GM19023 (cell line): ENCODE data around the gene ATE1.
"Not testable (repeated sequence)": the region's sequence is repeated elsewhere in the genome, so short reads cannot be mapped to it uniquely, and the experiment has no call there.

Experiments
- ATAC-seq: cut with Tn5 transposase; IDR thresholded peaks from one replicate; pipeline ENCODE4 v1.9.1; 2021; ENCODE audit warnings: mild to moderate bottlenecking, moderate library complexity; ENCODE audit not compliant: unreplicated experiment

Gene ATE1

GRCh38 chr10:121930268-121931085, 2.6 kb upstream of the ATE1 start:
- ATAC-seq, result not testable (repeated sequence)

- ATAC-seq, result not testable (repeated sequence)
Measured at GRCh38 chr10:121929585-121930267, 1.9 kb upstream of the ATE1 start.

DNA sequence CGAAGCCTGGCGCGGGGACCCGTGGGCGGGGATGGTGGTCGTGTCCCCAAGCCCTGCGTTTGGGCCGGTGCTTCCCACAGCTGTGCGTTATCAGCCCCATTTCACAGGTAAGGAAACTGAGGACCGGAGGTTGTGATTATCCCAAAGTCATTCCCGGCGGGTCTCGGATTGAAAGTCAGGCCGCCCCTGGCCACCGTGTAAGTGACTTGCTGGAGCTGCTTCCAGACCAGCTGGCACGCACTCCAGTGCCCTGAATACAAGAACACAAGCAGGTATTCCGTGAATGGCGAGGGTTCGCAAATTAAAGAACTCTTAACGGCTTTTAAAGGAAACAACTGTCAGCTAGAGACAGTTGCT, 675 bp upstream of the ATE1 start:
- no peak for ATAC-seq

DNA sequence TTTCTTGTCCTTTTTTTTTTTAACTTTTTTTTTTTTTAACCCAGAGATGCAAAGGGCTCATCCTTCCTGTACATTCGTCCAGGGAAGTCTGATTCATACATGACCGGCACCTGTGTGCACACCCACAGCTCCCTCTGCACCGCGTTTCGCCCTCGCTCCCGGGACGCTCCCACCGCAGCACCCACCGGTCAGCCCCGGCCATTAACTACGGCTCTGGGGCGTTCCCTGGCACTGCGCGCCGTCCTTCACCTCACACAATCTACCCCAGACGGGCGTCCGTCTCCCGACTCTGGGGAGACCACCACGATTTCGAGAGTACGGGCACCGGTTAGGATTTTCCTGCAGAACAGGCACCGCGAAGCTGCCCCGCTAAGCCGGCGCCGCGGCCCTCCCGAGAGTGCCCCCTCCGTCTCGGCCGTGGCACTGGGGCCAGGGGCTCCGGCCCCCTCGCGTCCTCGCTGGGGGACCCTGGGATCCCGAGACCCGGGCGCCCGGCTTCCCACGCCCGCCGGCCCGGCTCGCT, 452 bp downstream of the ATE1 start:
- peak; percentile 38 for ATAC-seq

DNA sequence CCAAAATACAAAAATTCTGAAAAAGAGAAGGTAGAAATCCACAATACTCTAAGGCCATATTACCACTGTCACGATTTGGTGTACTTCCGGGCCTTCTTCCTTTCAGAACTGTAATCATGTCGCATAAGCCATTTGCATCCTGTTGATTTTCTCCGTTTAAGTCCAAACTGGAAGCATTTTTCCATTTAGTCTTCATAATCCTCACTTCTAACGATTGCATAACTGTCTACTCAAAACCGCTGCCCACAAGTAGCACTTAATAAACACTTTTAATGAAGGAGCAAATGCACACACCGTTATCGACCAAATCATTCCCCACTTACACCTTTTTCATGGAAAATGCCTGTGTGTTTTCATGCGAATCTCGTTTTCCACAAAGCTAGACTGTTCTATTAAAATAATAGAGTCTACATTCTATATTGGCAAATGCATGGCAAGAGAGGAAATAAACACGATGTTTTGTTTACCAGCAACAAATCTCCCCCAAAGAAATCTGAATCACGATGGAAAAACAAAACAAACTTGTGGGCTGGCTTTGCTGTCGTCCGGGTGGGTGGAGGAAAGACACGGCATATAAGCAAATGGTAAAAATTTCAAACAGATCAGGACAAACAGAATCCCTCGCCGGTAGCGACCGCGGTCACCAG, 1.0 kb downstream of the ATE1 start:
- peak; percentile 11 for ATAC-seq

DNA sequence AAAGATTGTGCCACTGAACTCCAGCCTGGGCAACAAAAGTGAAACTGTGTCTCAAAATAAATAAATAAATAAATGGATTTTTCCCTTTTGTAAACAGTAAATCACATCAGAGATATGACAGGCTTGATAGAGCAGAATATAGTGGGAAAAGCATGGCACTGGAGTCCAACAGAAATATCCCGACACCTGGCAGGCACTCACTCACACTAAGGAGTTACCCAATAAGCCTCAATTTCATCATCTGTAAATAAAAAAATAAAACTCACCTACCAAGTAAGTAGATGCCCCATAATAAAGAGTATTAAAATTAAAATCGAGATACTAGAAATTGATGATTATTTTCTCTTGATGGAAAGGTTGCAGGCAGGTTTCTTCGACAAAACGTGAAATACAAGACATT, 1.7 kb downstream of the ATE1 start:
- ATAC-seq, result no peak

GRCh38 chr10:121921238-121921931, 6.4 kb downstream of the ATE1 start:
- no peak for ATAC-seq

GRCh38 chr10:121919666-121920065, 8.2 kb downstream of the ATE1 start:
- no peak for ATAC-seq

GRCh38 chr10:121918800-121919199, 9.0 kb downstream of the ATE1 start:
- not testable (repeated sequence) for ATAC-seq

DNA sequence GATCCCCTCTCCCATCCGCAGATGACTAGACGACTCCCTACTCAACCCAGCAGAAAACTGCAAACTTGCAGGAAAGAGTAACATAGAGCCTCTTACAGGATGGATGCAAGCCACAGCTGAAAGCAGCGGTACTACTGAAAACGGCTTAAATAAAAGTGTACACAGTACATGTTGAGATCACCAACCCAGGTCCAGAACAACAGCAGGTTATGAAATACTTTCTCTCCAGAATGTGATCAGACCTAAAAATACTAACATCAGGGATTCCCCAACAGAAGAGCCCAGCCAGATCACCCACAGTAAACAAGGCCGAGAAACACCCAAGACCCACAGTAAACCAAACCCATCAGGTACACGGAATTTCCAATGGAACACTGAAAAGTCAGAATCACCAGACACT, 13.2 kb downstream of the ATE1 start:
- ATAC-seq, result no peak

DNA sequence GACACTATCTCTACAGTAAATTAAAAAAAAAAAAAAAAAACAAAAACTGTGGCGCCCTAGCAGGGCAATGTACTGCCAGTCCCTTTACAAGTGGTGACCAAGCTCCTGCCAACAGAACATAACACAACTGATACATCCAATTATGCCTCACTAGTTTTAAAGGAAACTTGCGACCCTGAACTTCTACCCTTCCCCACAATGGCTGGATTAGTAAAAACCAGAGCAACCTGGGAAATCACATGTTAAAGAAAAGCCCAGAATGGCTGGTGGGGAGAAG, 16.5 kb downstream of the ATE1 start:
- no peak for ATAC-seq

DNA sequence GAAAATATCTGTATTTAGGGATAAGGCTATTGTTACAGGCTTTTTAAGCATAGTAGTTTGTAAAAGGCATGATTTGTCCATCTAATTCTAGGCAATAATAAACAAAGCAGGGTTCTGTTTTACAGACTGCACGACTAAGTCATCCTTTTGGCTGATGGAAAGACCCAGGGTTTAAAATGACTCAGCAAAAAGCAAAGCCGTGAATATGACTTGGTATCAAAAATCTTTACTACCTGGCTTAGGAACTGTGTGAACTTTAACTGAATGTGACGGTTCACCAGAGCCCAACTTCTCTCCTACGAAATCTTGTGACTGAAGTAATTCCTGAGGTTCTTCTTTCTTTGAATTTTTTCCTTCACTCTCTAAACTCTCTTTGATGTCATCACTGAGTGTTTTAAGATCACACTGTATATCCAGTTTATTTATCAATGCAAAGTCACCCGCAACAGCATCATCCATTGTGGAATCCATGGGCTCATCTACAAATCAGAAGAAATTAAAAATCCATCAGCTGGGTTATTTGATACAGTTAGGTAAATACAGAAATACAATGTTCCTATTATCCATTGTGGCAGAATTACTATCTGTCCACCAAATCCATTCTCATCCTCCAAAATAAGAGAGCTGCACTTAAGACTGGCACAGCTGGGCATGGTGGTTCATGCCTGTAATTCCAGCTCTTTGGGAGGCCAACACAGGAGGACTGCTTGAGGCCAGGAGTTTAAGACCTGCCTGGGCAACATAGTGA, 17.0 kb downstream of the ATE1 start:
- ATAC-seq, result no peak

DNA sequence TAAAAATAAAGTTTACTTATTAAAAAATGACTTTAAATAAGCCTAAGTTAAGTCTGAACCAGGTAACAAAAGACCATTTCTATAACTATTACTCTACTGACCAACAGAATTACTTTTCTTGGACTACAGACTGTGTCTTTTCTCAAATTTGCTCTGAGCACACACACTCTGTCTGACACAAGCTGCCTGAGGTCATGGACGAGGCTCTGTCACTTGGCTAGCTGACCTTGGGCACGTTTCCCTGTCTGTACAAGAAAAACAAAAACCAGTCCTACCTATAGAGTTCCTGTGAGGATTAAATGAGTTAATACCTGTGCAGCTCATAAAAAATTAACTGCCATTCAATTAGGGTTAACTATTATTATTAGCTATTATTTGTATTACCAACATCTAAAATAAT, 22.9 kb downstream of the ATE1 start:
- no peak for ATAC-seq

DNA sequence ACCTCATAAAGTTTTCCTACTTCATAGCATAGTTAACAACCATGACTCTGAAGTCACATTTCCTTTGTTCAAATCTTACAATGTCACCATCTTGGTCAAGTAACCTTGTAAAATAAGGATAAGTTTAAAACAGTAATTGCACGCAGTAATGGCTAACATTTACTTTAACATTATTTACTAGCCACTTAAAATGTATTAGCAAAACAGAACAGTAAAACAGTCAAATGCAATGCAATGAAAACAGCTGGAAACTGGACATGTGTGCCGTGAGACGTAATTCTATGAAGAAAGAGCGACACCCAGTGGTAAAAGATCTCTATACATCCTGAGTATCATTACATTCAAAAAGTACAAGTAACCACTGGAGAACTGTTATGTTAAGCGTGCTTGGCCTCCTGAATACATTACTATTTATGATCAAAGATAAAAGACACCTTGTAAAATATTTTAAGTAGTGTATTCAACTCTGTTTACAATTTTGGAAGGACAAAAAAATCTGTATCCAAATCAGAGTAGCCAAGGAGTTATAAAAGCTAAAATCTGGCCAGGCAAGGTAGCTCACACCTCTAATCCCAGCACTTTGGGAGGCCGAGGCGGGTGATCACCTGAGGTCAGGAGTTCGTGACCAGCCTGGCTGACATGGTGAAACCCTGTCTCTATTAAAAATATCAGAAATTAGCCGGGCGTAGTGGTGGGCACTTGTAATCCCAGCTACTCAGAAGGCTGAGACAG, 27.2 kb downstream of the ATE1 start:
- no peak for ATAC-seq

DNA sequence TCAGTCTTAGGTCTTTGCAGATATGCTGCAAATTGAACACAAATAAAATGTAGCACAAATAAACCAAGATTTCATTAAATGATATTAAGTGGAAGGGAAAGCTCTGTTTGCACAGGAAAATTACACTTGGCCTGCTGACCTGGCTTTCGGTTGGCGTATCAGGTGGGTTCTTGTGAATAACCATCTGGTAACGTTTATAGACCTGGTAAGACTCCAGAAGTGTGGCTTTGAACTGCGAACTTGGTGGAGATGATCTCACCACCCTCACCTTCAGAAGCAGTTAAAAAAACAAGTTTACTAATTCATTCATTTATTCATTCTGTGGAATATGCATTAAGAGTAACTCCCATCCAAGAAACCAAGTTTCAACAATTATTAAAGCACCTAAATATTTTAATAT, 28.1 kb downstream of the ATE1 start:
- ATAC-seq, result no peak

DNA sequence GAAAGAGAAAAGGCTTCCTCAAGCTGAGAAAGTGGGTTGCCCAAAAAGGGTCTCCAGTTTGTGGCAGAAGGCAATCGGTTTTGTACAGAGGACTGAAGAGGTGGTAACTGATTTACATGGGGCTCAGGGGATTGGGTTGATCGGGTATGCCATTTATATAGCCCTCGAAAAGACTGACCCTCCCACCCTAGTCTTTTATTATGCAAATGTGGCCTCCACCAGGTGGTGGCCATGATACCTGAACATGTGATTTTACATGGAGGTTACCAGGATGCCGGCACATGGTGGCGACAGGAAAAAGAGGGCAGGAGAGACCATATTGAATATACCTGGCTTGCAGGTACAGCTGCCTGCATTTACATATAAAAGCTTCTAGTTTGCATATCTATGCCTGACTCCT, 36.7 kb downstream of the ATE1 start:
- no peak for ATAC-seq

GRCh38 chr10:121889212-121889611, 38.6 kb downstream of the ATE1 start:
- no peak for ATAC-seq

GRCh38 chr10:121886997-121887622, 40.7 kb downstream of the ATE1 start:
- no peak for ATAC-seq

DNA sequence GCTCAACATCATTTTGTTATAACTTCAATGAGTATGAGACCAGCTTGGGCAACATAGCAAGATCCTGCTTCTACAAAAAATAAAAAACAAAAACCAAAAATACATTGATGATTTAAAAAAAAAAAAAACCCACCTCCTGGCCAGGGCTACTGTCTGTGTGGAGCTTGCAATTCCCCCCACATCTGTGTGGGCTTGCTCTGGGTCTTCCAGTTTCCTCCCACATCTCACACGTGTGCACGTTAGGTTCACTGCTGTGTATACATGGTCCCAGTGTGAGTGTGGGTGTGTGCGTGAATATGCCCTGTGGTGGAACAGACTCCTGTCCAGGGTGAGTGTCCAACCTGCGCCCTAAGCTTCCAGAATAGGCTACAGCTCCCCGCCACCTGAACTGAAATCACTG, 41.6 kb downstream of the ATE1 start:
- ATAC-seq, result no peak

- no peak for ATAC-seq
Measured at GRCh38 chr10:121880895-121881294, 46.9 kb downstream of the ATE1 start.
